ENCODE measurements around the gene TUBA1C.
"Not testable (repeated sequence)": the region's sequence is repeated elsewhere in the genome, so short reads cannot be mapped to it uniquely, and the experiment has no call there.

The TUBA1C gene

DNA sequence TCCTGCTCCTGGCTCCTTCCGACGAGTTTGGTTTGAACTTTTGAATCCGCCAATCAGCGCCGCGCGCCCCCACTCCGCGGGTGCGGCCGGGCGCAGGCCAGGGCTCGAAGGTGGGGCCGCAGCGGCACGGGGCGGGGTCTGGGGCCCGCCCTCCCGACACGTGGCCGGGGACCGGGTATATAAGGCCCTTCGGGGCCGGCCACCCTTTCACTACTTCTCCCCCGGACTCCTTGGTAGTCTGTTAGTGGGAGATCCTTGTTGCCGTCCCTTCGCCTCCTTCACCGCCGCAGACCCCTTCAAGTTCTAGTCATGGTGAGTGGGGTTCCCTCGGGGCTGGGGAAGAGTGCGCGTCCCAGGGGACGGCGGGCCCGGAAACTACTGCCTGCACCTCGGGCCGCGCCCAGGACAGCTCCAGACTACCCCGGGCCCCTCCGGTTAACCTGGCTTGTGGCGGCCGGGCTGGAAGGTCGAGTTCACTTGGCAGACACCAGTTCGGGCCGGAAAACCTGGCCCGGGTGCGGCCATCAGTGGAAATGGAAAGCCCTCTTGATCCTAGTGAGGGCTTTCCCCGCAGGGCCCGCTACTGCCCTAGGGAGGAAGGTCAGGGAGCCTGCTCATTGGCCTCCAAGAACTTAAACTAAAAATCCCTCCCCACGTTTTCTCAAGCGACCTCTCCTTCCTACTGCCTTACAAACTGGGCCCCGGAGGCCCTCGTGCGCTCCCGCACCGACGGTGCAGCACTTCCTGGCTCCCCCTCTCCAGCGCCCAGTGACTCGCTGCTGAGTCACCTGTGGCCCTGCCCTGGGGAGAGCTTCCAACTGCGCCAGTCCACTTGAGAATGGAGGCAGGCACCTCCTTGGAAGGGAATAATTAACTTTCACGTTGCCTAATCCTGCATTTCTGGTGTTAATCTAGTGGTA is at the start of gene TUBA1C:
Gene TUBA1C (plus strand): TSS at position 210 of the 920 bp plus-strand sequence. CDS start 100 bp downstream, at position 310.
- peak; percentile 96 for DNase-seq

DNA sequence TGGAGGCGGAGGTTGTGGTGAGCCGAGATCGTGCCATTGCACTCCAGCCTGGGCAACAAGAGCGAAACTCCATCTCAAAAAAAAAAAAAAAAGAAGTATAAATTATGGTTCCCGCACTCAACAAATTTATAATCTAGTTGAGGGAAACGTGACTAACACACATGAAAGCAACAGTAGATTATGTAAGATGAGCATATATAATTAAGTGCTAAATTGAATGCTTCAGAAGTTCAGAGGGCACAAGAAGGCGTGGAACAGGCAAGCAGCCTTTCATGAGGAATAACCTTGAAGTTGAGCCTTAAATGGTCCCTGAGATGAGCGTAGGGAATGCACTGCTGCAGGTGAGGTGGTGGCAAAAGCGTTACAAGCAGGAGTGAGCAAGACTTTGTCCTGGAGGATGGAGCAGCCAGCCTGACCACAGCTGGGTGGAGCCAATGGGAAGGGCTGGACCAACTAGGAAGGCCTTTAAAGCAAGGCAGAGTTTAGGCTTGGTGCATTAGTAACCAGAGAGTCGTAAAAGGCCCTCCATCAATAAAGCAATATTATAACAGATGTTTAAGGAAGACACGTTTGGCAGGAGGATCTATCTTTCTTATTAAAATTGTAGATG is 45.4 kb upstream of the TUBA1C start:
- DNase-seq: no peak

DNA sequence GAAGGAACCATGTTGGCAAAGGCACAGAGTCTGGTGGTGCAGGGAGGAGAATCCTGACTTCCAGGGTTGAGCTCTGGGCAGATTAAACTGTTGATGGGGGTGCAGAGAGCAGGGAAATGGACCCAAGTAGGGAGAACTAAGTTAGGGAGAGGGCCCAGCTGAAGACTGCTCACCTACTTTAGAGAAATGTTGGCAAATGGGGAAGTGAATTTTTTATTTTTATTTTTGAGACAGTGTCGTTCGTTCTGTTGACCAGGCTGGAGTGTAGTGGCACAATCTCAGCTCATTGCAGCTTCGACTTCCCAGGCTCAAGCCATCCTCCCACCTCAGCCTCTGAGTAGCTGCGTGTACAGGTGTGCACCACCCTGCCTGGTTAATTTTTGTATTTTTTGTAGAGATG is 43.9 kb upstream of the TUBA1C start:
- DNase-seq: no peak

GRCh38 chr12:49223122-49223521 is 41.8 kb upstream of the TUBA1C start:
- DNase-seq: no peak

DNA sequence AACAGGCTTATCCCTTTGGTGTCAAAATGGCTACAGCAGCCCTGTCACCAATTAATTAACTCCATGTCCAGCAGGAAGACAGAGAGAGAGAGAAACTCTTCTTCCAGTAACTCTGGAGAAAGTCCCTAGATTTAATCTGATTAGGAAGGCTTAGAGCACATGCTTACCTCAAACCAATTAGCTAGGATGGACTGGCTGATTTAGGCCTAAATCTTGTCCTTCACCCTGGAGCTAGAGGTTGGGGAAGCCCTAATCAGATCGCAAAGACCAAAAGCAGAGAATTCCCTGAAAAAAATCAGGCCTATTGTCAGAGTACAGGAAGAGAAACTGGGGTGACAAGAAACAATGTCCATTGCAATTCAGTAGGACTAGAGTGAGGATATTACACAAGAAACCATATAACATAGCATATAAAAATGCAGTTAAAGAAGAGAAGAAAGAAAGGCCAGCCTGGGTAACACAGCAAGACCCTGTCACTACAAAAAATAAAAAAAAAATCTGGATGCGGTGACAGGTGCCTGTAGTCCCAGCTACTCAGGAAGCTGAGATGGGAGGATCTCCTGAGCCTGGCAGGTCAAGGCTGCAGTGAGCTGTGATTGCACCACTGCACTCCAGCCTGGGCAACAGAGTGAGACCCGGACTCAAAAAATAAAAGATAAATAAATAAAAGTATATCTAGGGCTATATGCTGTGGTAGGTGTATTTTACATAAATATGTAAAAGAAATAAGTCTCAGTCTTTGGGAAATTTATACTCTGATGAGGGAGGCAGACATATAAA is 41.1 kb upstream of the TUBA1C start:
- no peak for DNase-seq

- peak; percentile 42 for DNase-seq
Observed at GRCh38 chr12:49225576-49226166, 39.2 kb upstream of the TUBA1C start.

DNA sequence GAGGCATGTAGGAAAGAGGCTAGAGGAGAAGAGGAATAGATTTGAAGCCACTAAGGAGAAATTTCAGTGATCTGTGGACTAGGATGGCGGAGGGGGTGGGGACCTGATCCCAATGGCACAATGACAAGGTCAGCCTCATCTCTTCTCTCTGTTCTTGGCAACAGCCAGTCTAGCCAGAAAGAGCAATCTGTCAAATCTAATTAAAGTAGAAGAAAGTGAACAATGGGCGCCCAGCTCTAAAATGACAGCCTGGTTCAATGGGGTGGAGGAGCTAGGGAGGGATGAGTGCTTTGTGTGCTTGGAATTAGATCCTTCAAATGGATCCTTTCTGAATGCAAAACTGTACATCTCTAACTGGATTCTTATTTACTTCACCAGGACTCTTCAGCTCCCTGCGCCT is 37.2 kb upstream of the TUBA1C start:
- DNase-seq: no peak

GRCh38 chr12:49228653-49229052 is 36.2 kb upstream of the TUBA1C start:
- DNase-seq: no peak

GRCh38 chr12:49230176-49230804 is 34.6 kb upstream of the TUBA1C start:
- no peak for DNase-seq

- DNase-seq: no peak
Observed at GRCh38 chr12:49230805-49231194, 34.1 kb upstream of the TUBA1C start.

DNA sequence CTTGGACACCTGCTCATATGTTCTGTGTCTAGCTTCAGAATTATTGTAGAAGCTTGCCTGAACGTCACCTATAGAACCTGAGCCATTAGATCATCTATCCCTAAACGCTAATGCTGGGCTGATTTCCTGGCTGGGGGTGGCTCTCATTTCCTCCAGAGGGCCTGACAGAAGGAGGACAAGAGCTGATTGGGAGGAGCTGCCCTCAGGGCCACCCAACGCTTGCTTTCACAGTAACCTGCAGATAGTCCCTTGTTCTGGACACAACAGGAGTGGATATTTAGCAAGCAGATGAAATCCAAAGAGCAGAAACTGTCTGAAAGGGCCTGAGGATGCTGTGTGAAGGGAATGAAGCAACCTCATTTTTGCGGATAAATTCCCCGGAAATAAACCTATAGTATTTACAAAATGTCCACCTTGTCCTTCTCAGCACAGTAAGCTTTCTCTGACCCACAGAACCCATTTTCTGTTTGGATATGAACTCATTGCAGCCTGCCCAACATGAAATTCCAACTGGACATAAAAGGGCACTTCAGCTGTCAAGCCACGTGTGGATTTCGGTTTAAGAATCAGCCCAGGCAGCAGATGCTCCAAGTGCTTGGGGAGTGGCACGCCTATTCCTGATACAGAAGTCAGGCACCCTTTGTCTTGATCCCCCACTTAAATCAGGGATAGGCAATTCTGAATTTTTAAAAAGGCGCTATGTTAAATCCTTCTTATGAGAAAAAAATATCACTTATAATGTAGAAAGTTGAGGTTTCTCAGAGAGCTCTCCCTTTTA is 32.8 kb upstream of the TUBA1C start:
- DNase-seq: no peak

DNA sequence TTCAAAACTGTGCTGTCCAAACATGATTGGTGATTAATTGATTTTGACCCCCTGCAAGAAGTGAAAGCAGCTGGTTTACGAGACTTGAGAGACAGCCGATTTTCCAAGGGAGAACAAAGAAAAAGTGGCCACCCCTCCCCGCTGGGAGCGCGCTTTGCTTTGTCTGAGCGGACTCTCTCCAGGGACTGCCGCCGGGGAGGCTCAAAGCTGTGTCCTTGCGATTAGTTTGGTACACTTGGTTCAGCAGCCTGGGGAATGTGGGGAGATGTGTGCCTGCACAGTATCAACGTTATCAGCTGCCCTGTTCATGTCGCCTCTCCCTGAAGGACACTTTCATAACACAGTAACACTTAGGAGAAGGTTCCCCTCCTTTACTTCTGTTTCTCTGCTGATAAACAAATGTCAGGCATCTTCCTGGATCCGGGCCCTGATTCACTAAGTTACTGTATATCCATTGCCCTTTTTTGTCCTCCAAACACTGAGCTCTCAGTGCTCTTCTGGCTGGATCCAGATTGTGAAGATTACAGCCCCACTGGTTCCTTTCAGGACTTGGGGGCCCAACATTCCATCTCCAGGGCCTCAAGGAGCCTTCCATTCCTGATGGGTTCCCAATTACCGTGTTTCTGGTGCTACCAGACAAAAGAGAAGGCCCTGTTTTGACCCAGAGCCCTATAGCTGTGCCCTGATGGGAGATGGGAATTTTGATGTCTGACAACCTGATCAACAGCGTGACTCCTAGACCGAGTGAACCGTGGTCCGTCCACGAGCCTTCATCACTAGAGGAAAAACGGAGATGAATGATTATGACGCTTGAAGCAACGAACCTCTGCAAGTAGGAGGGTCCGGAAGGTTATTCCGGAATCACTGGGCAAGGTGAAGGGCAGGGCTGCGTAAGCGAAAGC is 31.7 kb upstream of the TUBA1C start:
- DNase-seq: no peak

DNA sequence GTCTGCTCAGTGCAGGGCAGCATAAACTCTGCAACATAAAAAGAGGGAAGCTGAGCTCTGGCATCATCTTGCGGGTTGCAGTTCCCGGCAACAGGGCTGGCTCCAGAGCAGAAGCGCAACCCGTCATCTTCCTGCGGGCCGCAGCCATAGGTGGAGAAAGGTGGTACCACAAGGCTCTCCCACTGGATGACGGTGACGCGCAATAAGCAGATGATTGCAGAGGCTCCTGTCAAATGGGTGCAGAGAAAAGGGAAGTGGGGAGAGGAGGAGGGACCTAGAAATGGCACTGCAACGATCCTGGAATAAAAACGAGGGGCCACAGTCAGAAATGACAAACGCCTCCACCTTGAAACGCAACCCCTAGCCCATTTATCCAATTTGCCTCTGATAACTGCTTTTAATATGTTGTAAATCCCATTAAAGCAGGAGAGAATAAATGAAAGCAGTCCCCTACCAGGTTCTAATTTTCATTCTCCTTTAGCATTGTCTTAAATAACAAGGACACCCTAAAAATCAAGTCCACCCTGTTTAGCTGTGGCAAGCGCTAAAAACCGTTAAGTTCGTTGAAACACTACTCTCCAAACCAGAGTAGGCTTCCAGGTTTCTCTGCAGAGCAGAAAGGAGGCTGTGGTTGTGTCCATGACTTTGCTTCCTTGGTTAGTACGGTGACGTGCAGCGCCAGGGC is 30.9 kb upstream of the TUBA1C start:
- no peak for DNase-seq

DNA sequence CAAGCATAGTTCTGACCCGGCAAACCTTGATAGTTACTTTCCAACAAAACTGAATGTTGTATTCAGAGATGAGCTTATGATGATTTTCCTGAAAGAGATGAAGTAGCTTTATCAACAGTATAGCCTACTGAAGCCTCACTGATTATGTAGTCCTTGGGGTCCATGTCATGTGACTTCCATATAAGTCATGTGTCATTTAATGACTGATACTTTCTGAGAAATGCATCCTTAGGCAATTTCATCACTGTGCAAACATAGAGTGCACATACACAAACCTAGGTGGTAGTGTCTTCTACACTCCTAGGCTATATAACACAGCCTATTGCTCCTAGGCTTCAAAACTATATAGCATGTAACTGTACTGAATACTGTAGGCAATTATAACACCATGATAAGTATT is 28.5 kb upstream of the TUBA1C start:
- DNase-seq: no peak

DNA sequence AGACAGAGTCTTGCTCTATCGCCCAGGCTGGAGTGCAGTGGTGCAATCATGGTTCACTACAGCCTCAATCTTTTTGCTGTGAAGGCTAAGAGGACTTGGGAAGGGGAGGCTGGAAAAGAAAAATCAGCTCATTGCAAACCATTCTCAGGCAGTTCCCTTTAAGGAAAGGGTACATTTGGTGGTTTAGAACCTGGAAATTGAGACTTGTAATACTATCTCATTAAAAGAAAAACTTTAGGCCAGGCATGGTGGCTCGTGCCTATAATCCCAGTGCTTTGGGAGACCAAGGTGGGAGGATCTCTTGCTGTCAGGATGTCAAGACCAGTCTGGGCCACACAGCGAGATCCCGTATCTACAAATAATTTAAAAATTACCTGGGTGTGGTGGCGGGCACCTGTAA is 21.3 kb upstream of the TUBA1C start:
- no peak for DNase-seq

DNA sequence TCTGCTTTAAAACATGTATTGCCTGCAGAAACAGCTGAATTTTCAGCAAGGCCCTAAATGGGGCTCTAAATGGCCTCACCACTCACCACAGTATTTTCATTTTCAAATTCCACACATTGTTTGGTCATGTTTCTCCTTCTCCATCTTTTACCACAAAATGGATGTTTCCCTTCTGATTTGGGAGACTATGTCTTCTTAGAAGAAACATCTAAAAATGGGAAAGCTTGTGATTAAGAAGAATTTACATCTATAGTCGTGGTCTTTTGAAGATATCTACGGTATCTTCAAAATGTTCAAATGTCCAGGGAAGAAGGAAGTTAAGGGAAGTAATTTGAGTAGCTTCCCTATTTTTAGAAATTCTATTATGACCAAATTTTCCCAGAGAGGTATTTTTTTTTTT is 20.7 kb upstream of the TUBA1C start:
- DNase-seq: peak; percentile 81

- DNase-seq: no peak
Observed at GRCh38 chr12:49251357-49251756, 13.5 kb upstream of the TUBA1C start.

GRCh38 chr12:49253033-49253623 is 11.8 kb upstream of the TUBA1C start:
- DNase-seq: peak; percentile 79

GRCh38 chr12:49255456-49255855 is 9.4 kb upstream of the TUBA1C start:
- DNase-seq: not testable (repeated sequence)

Measured in EL (cell line).